ENCODE results near the gene FKRP.

FKRP gene

DNA sequence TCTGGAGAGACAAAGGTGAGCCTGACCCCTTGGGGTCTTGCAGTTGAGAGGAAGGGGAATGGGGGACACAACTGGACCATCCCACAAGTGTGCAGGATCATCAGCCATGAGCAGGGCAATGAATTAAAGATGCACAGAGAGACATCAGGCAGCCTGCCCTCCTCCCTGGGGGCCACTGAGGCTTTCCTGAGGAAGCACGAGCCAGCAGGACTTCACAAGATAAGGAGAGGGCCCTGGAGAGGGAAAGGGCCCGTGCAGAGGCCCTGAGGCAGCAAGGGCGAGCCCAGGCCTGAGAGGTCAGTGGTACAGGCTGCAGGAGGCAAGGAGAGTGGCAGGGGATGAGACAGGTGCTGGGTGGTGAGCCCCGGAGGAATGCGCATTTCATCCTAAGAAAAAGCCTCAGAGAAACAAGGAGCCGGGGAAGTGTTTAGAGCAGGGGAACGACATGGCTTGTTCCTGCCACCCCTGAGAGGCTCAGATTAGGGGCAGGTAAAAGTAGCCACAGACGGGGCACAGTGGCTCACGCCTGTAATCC lies 19.9 kb upstream of the FKRP start:
- TF ChIP-seq SNAI2 (CRISPR knock-in tag; IDR thresholded peaks at IDR 0.05) (no peak), CSDC2 (CRISPR knock-in tag; IDR thresholded peaks at IDR 0.05) (no peak), GLIS3 (CRISPR knock-in tag; IDR thresholded peaks at IDR 0.05) (no peak), ZC3H10 (CRISPR knock-in tag; IDR thresholded peaks at IDR 0.05) (no peak), ZNF70 (CRISPR knock-in tag; IDR thresholded peaks at IDR 0.05) (no peak), BACH2 (CRISPR knock-in tag; IDR thresholded peaks at IDR 0.05; ENCODE audit: borderline replicate concordance) (no peak), TOX (CRISPR knock-in tag; IDR thresholded peaks at IDR 0.05; ENCODE audit: borderline replicate concordance) (no peak), OSR1 (CRISPR knock-in tag; IDR thresholded peaks at IDR 0.05) (no peak), ESRRG (CRISPR knock-in tag; IDR thresholded peaks at IDR 0.05) (no peak), ARNTL (CRISPR knock-in tag; IDR thresholded peaks at IDR 0.05; ENCODE audit: borderline replicate concordance, low read depth) (no peak), ISL1 (CRISPR knock-in tag; IDR thresholded peaks at IDR 0.05) (no peak), ZNF565 (CRISPR knock-in tag; conservative IDR thresholded peaks at IDR 0.05; ENCODE audit: low read depth) (no peak)
- TF ChIP-seq, protein P1, sequence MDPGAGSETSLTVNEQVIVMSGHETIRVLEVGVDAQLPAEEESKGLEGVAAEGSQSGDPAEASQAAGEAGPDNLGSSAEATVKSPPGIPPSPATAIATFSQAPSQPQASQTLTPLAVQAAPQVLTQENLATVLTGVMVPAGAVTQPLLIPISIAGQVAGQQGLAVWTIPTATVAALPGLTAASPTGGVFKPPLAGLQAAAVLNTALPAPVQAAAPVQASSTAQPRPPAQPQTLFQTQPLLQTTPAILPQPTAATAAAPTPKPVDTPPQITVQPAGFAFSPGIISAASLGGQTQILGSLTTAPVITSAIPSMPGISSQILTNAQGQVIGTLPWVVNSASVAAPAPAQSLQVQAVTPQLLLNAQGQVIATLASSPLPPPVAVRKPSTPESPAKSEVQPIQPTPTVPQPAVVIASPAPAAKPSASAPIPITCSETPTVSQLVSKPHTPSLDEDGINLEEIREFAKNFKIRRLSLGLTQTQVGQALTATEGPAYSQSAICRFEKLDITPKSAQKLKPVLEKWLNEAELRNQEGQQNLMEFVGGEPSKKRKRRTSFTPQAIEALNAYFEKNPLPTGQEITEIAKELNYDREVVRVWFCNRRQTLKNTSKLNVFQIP (CRISPR knock-in tag; IDR thresholded peaks at IDR 0.05; ENCODE audit: borderline replicate concordance, low read depth), result no peak
- TF ChIP-seq, protein P2, sequence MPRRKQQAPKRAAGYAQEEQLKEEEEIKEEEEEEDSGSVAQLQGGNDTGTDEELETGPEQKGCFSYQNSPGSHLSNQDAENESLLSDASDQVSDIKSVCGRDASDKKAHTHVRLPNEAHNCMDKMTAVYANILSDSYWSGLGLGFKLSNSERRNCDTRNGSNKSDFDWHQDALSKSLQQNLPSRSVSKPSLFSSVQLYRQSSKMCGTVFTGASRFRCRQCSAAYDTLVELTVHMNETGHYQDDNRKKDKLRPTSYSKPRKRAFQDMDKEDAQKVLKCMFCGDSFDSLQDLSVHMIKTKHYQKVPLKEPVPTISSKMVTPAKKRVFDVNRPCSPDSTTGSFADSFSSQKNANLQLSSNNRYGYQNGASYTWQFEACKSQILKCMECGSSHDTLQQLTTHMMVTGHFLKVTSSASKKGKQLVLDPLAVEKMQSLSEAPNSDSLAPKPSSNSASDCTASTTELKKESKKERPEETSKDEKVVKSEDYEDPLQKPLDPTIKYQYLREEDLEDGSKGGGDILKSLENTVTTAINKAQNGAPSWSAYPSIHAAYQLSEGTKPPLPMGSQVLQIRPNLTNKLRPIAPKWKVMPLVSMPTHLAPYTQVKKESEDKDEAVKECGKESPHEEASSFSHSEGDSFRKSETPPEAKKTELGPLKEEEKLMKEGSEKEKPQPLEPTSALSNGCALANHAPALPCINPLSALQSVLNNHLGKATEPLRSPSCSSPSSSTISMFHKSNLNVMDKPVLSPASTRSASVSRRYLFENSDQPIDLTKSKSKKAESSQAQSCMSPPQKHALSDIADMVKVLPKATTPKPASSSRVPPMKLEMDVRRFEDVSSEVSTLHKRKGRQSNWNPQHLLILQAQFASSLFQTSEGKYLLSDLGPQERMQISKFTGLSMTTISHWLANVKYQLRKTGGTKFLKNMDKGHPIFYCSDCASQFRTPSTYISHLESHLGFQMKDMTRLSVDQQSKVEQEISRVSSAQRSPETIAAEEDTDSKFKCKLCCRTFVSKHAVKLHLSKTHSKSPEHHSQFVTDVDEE (CRISPR knock-in tag; IDR thresholded peaks at IDR 0.05), result no peak
- TF ChIP-seq, protein P3, sequence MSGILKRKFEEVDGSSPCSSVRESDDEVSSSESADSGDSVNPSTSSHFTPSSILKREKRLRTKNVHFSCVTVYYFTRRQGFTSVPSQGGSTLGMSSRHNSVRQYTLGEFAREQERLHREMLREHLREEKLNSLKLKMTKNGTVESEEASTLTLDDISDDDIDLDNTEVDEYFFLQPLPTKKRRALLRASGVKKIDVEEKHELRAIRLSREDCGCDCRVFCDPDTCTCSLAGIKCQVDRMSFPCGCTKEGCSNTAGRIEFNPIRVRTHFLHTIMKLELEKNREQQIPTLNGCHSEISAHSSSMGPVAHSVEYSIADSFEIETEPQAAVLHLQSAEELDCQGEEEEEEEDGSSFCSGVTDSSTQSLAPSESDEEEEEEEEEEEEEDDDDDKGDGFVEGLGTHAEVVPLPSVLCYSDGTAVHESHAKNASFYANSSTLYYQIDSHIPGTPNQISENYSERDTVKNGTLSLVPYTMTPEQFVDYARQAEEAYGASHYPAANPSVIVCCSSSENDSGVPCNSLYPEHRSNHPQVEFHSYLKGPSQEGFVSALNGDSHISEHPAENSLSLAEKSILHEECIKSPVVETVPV (CRISPR knock-in tag; IDR thresholded peaks at IDR 0.05), result no peak
- ATAC-seq, result no peak

DNA sequence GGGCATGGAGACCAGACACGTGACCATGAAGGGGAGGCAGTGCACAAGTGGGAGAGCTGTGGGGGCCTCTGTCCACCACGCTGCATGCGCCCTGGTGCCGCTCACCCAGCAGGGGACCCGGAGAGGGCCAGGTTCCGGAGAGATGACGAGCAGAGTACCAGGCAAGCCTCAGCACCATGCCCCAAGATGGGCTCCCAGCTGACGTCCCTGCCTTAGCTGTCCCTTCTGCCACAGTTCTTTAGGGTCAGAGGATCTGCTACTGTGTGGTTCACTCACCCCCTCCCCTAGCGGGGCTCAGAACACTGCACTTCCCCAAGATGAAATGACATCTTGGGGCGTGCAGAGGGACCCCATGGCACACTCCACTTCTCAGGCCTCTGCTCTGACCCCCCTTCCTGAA lies 19.3 kb upstream of the FKRP start:
- no peak for ATAC-seq
- TF ChIP-seq, protein P4, sequence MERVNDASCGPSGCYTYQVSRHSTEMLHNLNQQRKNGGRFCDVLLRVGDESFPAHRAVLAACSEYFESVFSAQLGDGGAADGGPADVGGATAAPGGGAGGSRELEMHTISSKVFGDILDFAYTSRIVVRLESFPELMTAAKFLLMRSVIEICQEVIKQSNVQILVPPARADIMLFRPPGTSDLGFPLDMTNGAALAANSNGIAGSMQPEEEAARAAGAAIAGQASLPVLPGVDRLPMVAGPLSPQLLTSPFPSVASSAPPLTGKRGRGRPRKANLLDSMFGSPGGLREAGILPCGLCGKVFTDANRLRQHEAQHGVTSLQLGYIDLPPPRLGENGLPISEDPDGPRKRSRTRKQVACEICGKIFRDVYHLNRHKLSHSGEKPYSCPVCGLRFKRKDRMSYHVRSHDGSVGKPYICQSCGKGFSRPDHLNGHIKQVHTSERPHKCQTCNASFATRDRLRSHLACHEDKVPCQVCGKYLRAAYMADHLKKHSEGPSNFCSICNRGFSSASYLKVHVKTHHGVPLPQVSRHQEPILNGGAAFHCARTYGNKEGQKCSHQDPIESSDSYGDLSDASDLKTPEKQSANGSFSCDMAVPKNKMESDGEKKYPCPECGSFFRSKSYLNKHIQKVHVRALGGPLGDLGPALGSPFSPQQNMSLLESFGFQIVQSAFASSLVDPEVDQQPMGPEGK (CRISPR knock-in tag; IDR thresholded peaks at IDR 0.05; ENCODE audit: borderline replicate concordance), result no peak
- TF ChIP-seq SNAI2 (CRISPR knock-in tag; IDR thresholded peaks at IDR 0.05) (no peak), PPARA (CRISPR knock-in tag; IDR thresholded peaks at IDR 0.05; ENCODE audit: borderline replicate concordance) (no peak), ARNTL (CRISPR knock-in tag; IDR thresholded peaks at IDR 0.05; ENCODE audit: borderline replicate concordance, low read depth) (no peak), CSDC2 (CRISPR knock-in tag; IDR thresholded peaks at IDR 0.05) (no peak), ESRRG (CRISPR knock-in tag; IDR thresholded peaks at IDR 0.05) (no peak), TCF4 (CRISPR knock-in tag; IDR thresholded peaks at IDR 0.05; ENCODE audit: borderline replicate concordance) (no peak), ISL1 (CRISPR knock-in tag; IDR thresholded peaks at IDR 0.05) (no peak), GLIS3 (CRISPR knock-in tag; IDR thresholded peaks at IDR 0.05) (no peak), ZC3H10 (CRISPR knock-in tag; IDR thresholded peaks at IDR 0.05) (no peak), OSR1 (CRISPR knock-in tag; IDR thresholded peaks at IDR 0.05) (no peak), BACH2 (CRISPR knock-in tag; IDR thresholded peaks at IDR 0.05; ENCODE audit: borderline replicate concordance) (no peak), ZNF565 (CRISPR knock-in tag; conservative IDR thresholded peaks at IDR 0.05; ENCODE audit: low read depth) (no peak), RARB (CRISPR knock-in tag; IDR thresholded peaks at IDR 0.05) (no peak), ZNF70 (CRISPR knock-in tag; IDR thresholded peaks at IDR 0.05) (no peak), ZFP30 (CRISPR knock-in tag; IDR thresholded peaks at IDR 0.05) (no peak)
- TF ChIP-seq, protein P1 (CRISPR knock-in tag; IDR thresholded peaks at IDR 0.05; ENCODE audit: borderline replicate concordance, low read depth), result no peak
- TF ChIP-seq, protein P3 (CRISPR knock-in tag; IDR thresholded peaks at IDR 0.05), result no peak
- TF ChIP-seq, protein P5, sequence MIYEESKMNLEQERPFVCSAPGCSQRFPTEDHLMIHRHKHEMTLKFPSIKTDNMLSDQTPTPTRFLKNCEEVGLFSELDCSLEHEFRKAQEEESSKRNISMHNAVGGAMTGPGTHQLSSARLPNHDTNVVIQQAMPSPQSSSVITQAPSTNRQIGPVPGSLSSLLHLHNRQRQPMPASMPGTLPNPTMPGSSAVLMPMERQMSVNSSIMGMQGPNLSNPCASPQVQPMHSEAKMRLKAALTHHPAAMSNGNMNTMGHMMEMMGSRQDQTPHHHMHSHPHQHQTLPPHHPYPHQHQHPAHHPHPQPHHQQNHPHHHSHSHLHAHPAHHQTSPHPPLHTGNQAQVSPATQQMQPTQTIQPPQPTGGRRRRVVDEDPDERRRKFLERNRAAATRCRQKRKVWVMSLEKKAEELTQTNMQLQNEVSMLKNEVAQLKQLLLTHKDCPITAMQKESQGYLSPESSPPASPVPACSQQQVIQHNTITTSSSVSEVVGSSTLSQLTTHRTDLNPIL (CRISPR knock-in tag; IDR thresholded peaks at IDR 0.05; ENCODE audit: low read depth), result no peak
- TF ChIP-seq, protein P2 (CRISPR knock-in tag; IDR thresholded peaks at IDR 0.05), result no peak
